ENCODE results near the gene BABAM2.
"Not testable (repeated sequence)": the region's sequence is repeated elsewhere in the genome, so short reads cannot be mapped to it uniquely, and the experiment has no call there.

BABAM2 gene

DNA sequence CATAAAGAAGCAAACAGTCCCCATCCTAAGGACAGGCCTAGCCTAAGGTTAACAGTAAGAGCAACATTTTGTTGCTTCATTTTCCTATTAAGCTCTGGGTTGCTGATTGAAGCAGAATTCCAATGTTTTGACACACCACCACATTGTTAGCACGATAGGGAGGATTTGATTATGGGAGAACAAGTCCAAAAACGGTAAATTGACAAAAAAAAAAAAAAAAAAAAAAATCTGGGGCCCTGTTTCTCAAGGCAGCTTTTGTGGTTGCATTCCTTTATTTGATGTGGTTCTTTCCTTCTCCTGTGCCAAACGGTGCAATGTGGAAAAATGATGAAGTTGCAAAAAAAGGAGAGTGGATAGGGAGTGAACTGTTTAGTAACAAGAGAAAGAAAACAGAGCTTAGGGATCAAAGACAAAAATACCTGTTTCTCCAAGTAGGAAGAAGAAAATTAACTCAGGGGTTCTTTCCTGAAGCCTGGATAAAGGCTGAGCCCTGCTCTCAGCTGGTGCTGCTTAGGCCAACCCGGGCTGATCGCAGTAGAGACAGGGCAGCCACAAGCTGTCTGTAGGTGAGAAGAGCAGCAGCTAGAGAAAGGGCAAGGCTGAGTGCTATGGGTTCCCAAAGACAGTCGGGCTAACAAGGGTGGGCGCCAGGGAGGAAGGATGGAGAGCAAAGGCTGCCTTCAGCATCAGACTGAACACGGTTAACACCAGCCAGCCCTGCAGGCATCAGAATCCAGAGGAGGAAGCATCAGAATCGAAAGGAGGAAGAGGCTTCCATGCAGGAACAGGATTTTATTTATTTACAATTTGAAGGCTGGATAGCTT lies 334.3 kb downstream of the BABAM2 start:
- DNase-seq, result peak; percentile 93

- DNase-seq, result no peak
Observed at GRCh38 chr2:28225473-28226080, 335.0 kb downstream of the BABAM2 start.

GRCh38 chr2:28226558-28226957 lies 336.0 kb downstream of the BABAM2 start:
- no peak for DNase-seq

DNA sequence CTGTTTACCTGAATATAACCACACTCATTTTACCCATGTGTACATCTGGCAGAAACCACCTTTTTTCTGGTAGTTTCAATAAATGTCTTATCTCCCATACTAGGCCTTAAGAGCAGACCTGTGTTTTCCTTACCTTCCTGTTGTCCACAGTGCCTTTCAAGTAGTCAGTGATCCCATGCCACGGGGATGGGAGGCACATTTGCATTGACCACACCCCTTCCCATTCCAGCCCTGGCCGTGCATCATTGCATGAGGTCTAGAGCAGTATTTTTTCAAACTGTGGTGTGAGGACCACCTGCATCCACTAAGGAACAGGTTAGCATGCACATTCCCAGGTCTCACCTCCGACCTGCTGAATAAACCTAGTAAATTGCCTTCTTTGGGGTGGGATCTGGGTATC lies 337.0 kb downstream of the BABAM2 start:
- DNase-seq, result no peak

DNA sequence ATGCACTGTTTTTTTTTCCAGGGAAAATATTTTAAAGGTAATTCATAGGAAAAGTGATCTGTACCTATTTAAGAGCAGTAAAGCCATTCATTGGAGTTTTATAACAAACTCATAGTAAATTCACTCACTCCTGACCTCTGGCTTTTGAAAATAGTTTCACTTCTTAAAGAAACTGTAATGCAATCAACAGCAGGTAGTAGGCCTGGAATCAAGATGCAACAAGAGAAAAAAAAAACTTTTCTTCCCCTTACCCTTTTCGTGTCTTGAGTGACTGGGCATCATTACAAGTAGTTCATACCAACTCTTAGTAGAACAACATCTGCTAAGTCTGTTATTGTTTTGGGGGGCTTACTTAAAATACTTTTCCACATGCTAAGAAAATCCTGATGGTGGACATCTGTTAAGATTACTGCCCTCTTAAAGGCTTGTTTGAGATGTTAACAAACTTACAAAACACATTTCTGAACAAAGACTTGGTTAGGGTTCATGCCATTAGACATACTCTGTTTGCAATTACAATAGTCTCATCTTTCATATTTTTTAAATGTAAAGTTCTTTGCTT lies 338.0 kb downstream of the BABAM2 start:
- DNase-seq, result no peak

DNA sequence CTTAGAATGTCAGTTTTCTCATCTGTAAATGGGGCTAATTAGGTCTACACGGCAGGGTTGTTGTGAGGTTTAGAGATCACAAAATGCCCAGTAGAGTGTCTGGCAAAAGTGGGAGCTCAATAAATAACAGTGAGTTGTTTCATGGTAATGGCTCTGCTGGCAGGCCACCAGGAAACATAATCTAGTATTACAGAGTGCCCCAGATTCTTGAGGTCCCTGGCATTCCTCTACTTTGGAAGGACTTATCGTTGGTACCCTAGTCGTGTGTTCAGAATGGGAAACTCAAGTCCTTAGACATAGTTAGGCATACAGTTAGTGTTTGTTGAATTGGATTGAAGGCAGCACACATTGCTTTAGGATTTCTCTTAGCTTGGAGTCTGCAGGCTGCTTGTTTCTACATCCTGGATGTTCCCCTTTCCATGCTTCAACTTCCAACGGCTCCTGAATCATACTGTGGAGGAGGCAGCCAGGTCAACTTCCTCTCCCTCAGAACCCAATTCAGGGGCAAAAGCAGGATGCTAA lies 340.6 kb downstream of the BABAM2 start:
- DNase-seq, result peak; percentile 75

GRCh38 chr2:28232295-28232694 lies 341.8 kb downstream of the BABAM2 start:
- DNase-seq, result peak; percentile 43

DNA sequence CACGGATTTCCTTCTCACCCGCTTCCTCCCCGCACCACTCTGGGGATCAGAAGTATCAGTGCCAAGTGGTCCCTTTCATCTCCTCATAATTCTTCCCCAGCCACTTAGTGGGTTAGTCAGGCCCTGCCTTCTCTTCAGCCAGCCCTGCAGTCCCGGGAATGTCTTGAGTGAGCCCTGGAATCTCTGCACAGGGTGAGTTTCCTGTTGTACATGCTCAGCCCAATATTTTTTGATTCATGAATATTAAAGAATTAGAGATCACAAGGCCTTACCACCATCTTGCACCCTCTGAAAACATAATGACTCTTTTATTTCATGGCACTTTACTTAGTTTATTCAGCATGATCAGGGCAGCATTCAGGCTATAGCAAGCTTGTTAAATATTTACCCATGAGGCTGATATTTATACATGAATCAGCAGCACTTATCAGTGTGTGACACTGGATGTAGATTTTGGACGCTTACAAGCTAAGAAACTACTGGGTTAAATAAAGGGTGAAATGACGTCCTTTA lies 342.7 kb downstream of the BABAM2 start:
- DNase-seq, result peak; percentile 94

DNA sequence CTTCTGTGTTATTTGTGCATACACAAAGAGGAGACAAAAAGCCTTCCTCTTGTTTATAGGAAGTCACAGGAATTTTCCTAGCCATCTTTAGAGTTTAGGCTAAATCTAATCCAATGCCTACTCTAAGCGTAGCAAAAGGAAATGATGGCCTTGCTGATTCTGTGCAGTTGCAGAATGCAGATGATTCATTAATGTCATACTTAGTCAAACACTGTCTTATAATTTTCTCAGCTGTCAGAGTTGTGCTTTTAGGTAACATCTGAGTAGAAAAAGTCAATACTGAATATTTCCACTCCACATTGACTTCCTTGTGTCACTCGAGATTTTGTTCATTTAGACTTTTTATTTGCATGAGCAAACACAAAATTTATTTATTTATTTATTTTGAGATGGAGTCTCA lies 344.3 kb downstream of the BABAM2 start:
- no peak for DNase-seq

DNA sequence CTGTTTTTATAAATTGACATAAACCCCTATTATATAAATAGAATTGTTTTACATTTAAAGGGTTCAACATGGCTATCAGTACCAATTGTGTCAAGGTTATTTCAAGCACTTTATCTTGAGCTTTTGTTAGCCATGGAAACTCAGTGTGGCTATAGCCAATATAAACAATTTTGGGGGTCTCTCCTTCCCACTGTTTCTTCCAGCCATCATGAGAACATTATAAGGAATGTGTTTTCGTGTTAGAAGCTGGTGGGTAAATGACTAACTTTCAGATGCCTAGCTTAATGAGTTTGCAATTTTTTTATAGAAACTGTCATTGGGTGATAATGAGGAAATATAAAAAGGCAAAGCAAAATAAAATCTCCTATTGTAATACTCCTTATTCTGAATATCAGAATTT lies 348.7 kb downstream of the BABAM2 start:
- DNase-seq, result no peak

- no peak for DNase-seq
Observed at GRCh38 chr2:28240937-28241336, 350.4 kb downstream of the BABAM2 start.

DNA sequence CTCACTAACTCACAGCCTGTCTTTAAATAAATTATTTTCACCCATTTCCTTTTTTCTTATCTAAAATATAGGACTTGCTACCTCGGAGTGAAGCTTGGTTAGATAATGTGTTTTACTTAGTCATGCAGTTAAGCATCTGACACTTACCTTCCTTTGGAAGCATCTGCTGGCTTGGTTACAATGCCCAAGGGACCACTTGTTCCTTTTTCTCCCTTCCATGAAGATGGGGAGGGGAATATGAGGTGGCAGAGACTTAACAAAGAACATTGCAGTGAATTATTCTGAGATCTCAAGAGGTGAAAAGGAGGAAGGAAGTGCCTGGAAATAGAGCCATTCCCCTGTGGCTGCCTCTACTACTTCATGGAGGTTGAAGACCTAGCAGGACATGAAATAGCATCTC lies 356.8 kb downstream of the BABAM2 start:
- DNase-seq, result no peak

GRCh38 chr2:28247734-28248133 lies 357.2 kb downstream of the BABAM2 start:
- DNase-seq, result no peak

DNA sequence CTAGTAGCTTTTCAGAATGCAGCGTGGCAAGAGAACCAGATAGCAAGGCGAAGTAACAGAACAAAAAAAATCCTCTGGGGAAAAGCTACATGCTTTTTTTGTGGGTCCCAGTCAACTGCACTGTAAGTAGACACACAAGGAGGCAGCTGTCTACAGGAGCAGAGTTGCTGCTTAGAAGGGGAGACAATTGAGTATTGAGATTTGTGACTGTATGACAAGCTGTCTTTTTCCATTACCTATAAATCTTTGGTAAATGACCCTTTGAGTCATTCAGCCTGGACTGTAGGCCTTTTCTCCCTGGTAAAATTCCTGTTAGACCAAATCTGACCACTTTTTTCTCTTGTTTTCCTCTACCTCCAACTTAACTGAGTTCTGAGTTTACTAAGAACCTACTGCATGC lies 358.0 kb downstream of the BABAM2 start:
- DNase-seq, result no peak

DNA sequence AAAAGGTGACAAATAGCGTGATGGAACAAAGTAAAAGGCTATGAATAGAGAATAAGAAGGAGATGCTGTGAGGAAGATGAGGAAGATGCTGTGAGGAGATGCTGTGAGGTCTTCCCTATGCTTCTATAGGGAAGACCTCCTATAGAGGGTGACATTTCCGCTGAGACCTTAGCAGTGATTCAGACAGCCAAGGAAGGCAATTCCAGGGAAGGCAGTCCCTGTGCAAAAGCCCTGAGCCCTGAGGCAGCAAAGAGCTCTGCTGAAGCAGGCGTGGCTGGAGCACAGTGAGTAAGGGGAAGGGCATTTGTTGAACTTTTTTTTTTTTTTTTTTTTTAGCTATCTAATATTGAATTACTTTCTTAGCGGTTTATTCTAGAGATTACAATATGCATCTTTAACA lies 359.5 kb downstream of the BABAM2 start:
- no peak for DNase-seq

DNA sequence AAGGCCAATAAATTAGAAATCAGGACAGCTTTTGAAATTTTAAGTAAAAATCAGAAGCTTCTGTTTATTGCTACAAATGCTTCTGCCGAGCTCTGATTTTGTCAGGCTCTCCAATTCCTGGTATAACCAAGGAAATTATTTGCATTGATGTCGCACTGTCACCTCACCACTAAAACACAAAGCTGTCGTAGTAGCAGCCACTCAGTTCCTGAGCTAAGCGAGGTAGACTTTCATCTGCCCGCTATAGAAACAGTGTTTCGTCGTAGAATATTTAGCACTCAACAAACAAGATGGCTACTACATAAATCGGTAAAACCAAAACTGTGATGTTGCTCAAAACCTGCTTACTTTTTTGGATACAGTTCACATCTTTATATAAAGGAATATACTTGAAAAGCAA lies 360.8 kb downstream of the BABAM2 start:
- DNase-seq, result no peak

- no peak for DNase-seq
Observed at GRCh38 chr2:28252311-28252710, 361.8 kb downstream of the BABAM2 start.

GRCh38 chr2:28253543-28253942 lies 363.0 kb downstream of the BABAM2 start:
- DNase-seq, result no peak

DNA sequence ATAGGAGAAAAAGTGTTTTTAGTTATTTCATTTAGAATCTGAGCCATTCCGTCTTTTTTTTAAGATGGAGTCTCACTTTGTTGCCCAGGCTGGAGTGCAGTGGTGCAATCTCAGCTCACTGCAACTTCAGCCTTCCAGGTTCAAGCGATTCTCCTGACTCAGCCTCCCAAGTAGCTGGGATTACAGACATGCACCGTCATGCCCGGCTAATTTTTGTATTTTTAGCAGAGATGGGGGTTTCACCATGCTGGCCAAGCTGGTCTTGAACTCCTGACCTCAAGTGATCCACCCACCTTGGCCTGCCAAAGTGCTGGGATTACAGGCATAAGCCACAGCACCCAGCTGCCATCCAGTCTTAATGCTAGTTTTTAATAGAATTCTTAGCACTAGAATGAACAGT lies 364.7 kb downstream of the BABAM2 start:
- DNase-seq, result not testable (repeated sequence)

DNA sequence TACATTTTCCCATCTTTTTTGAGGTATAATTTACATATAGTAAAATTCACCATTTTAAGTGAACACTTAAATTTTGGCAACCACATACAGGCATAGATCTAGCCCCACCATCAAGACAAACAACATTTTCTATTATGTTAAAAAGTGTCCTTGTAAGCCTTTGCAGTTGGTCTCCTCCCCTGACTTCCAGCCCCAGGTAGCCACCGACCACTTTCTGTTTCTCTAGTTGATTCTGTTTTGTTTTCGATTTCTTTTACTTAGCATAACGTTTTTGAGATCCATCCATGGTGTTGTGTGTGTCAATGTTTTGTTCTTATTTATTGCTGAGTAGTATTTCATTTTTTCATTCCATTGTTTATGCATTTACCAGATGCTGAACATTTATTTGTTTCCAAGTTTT lies 366.7 kb downstream of the BABAM2 start:
- DNase-seq, result no peak

DNA sequence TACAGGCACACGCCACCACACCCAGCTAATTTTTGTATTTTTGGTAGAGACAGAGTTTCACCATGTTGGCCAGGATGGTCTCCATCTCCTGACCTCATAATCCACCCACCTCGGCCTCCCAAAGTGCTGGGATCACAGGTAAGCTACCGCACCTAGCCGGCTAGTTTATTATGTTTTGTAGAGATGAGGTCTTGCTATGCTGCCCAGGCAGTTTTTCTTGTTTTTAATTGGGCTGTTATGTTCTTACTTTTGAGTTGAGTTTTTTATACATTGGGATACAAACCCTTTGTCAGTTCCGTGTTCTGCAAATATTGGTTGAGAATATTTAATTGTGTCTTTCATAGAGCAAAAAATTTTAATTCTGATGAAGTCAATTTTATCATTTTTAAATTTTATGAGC lies 368.7 kb downstream of the BABAM2 start:
- not testable (repeated sequence) for DNase-seq

GRCh38 chr2:28263690-28264089 lies 373.2 kb downstream of the BABAM2 start:
- no peak for DNase-seq

DNA sequence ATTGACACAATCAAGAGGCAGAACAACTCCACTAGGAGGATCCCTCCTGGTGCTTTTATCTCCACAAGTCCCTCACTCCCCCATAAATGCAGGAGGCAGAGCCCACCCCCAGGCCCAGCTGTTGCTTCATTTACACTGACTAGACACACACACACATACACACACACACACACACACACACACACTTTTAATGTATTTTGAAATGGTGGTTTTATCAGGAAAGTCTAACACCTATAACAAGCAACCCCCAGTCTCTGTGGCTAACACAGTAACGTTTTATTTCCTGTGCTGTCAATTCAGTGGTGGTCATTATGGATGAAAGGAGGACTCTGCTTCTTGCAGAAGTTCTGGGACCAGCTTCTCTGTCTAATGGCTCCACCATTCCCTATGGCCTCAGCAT lies 376.8 kb downstream of the BABAM2 start:
- DNase-seq, result no peak

GRCh38 chr2:28268386-28268785 lies 377.9 kb downstream of the BABAM2 start:
- no peak for DNase-seq
